Urinary bladder (tissue), 4 donors: ENCODE results near the gene VPS8. TPM values are rescaled to one million over a fixed set of nuclear protein-coding genes. Genes with fewer than 3 reads are reported as not detected.

ENCODE experiments used
- DNase-seq: peaks from one replicate; pipeline ENCODE4 v3.0.0-alpha.2; 2015; ENCODE audit errors: extremely low spot score
- H3K27ac ChIP-seq: one replicate; pipeline ENCODE4 v1.5.1; 2013; ENCODE audit warnings: low read depth, mild to moderate bottlenecking, moderate library complexity
- H3K36me3 ChIP-seq: one replicate; pipeline ENCODE4 v1.6.1; 2013; ENCODE audit warnings: mild to moderate bottlenecking, moderate library complexity; ENCODE audit not compliant: insufficient read depth
- H3K4me1 ChIP-seq: one replicate; pipeline ENCODE4 v1.6.1; 2013; ENCODE audit warnings: mild to moderate bottlenecking, moderate library complexity; ENCODE audit not compliant: insufficient read depth
- H3K4me3 ChIP-seq: one replicate; pipeline ENCODE4 v1.5.1; 2013; ENCODE audit warnings: low read depth, low read length
- WGBS: extraction: QIAGEN DNeasy Blood & Tissue Kit; methylation state at CpG from one replicate; pipeline ENCODE4 v1.1.7; 2013; 5-methylcytosine and 5-hydroxymethylcytosine counted together
- polyA plus RNA-seq: library from polyadenylated mRNA; stranded (reverse); fragments of 200-250 nt; gene quantifications from one replicate; pipeline ENCODE4 v1.2.3, GENCODE V29; 2013
- total RNA-seq: library from RNA; depleted of rRNA; stranded (reverse); fragments of >200 nt; gene quantifications from one replicate; pipeline ENCODE4 v1.2.3, GENCODE V29; 2014
- donor health status: healthy with polysubstance abuse.
- donor health status: healthy.

VPS8 gene
- total and polyA plus RNA-seq, 2 donors = 14.0 to 200 TPM

- WGBS = 32% methylated on average over 11 of the region's 11 CpGs
- no peak overlapping the region for H3K4me3 ChIP-seq
- peak; percentile 78 for DNase-seq
- H3K4me1 ChIP-seq = no peaks in the 10 kb centered on the region
- H3K27ac ChIP-seq = no peak overlapping the region
- H3K36me3 ChIP-seq = no peaks in the 10 kb centered on the region
Observed at GRCh38 chr3:184777566-184778356, 34.2 kb upstream of the VPS8 start.

GRCh38 chr3:184778426-184779332, 33.3 kb upstream of the VPS8 start:
- WGBS = 54% methylated on average over 26 of the region's 26 CpGs
- DNase-seq = no peak
- Histone ChIP-seq H3K27ac (no peak overlapping the region), H3K4me3 (no peak overlapping the region), H3K36me3 (no peaks in the 10 kb centered on the region), H3K4me1 (no peaks in the 10 kb centered on the region)

GRCh38 chr3:184780981-184781515, 30.9 kb upstream of the VPS8 start:
- WGBS = 85% methylated on average over 6 of the region's 6 CpGs
- DNase-seq = no peak
- H3K4me1 ChIP-seq = no peaks in the 10 kb centered on the region
- H3K27ac ChIP-seq = no peak overlapping the region
- H3K4me3 ChIP-seq = no peak overlapping the region
- H3K36me3 ChIP-seq = no peaks in the 10 kb centered on the region

- DNase-seq = no peak
- Histone ChIP-seq H3K36me3 (no peaks in the 10 kb centered on the region), H3K27ac (no peak overlapping the region), H3K4me3 (no peak overlapping the region), H3K4me1 (no peaks in the 10 kb centered on the region)
- WGBS = 91% methylated on average over 4 of the region's 4 CpGs
Observed at GRCh38 chr3:184781801-184782200, 30.2 kb upstream of the VPS8 start.

- H3K27ac ChIP-seq = no peak overlapping the region
- no peak for DNase-seq
- WGBS = 92% methylated on average over 7 of the region's 7 CpGs
Observed at GRCh38 chr3:184783319-184783718, 28.6 kb upstream of the VPS8 start.

GRCh38 chr3:184784731-184785500, 27.1 kb upstream of the VPS8 start:
- 73% methylated on average over 13 of the region's 13 CpGs for WGBS
- no peak for DNase-seq

More at GRCh38 chr3:184783319-184783718, 28.6 kb upstream of the VPS8 start:
- H3K4me1 ChIP-seq = no peaks in the 10 kb centered on the region
- H3K36me3 ChIP-seq = no peaks in the 10 kb centered on the region
- no peak overlapping the region for H3K4me3 ChIP-seq

GRCh38 chr3:184785890-184786279, 26.1 kb upstream of the VPS8 start:
- H3K27ac ChIP-seq = no peak overlapping the region
- WGBS = 75% methylated on average over 12 of the region's 12 CpGs
- H3K4me3 ChIP-seq = no peak overlapping the region
- H3K4me1 ChIP-seq = no peaks in the 10 kb centered on the region
- H3K36me3 ChIP-seq = no peaks in the 10 kb centered on the region
- no peak for DNase-seq

More at GRCh38 chr3:184784731-184785500, 27.1 kb upstream of the VPS8 start:
- H3K36me3 ChIP-seq = no peaks in the 10 kb centered on the region
- H3K4me1 ChIP-seq = no peaks in the 10 kb centered on the region
- no peak overlapping the region for H3K4me3 ChIP-seq
- no peak overlapping the region for H3K27ac ChIP-seq

GRCh38 chr3:184786280-184786941, 25.6 kb upstream of the VPS8 start:
- DNase-seq = no peak
- no peaks in the 10 kb centered on the region for H3K36me3 ChIP-seq
- H3K4me1 ChIP-seq = no peaks in the 10 kb centered on the region
- peak overlapping the region; percentile 61 for H3K27ac ChIP-seq
- 7% methylated on average over 10 of the region's 10 CpGs for WGBS
- H3K4me3 ChIP-seq = no peak overlapping the region

- DNase-seq = no peak
- no peak overlapping the region for H3K27ac ChIP-seq
- no peak overlapping the region for H3K4me3 ChIP-seq
- H3K4me1 ChIP-seq = no peaks in the 10 kb centered on the region
- no peaks in the 10 kb centered on the region for H3K36me3 ChIP-seq
- WGBS = 85% methylated on average over 4 of the region's 4 CpGs
Observed at GRCh38 chr3:184788751-184789150, 23.2 kb upstream of the VPS8 start.

GRCh38 chr3:184789314-184789998, 22.5 kb upstream of the VPS8 start:
- no peaks in the 10 kb centered on the region for H3K4me1 ChIP-seq
- H3K27ac ChIP-seq = no peak overlapping the region
- no peak overlapping the region for H3K4me3 ChIP-seq
- 85% methylated on average over 5 of the region's 5 CpGs for WGBS
- H3K36me3 ChIP-seq = no peaks in the 10 kb centered on the region
- DNase-seq = no peak

GRCh38 chr3:184791171-184791570, 20.8 kb upstream of the VPS8 start:
- Histone ChIP-seq H3K36me3 (no peaks in the 10 kb centered on the region), H3K4me3 (no peak overlapping the region), H3K27ac (no peak overlapping the region), H3K4me1 (no peaks in the 10 kb centered on the region)
- WGBS = 51% methylated on average over 3 of the region's 3 CpGs
- no peak for DNase-seq

GRCh38 chr3:184795522-184796190, 16.3 kb upstream of the VPS8 start:
- no peaks in the 10 kb centered on the region for H3K4me1 ChIP-seq
- 50% methylated on average over 4 of the region's 4 CpGs for WGBS
- no peak for DNase-seq

More at GRCh38 chr3:184795522-184796190, 16.3 kb upstream of the VPS8 start:
- Histone ChIP-seq H3K36me3 (no peaks in the 10 kb centered on the region), H3K27ac (no peak overlapping the region), H3K4me3 (no peak overlapping the region)
